Mucosa of rectum (tissue), 2 donors: ENCODE results near the gene CCL21.
"Not testable (repeated sequence)": the region's sequence is repeated elsewhere in the genome, so short reads cannot be mapped to it uniquely, and the experiment has no call there.

Experiments used
- H3K27ac ChIP-seq, 2 donors: one replicate each; pipeline ENCODE4 v1.7.0; 2013; ENCODE audit warnings: inconsistent platforms in 2 of 2, low read depth in 2 of 2, low read length in 2 of 2
- H3K27me3 ChIP-seq, 2 donors: one replicate each; pipeline ENCODE4 v1.7.0; 2013; ENCODE audit warnings: low read length in 2 of 2; ENCODE audit not compliant: control insufficient read depth in 2 of 2, insufficient read depth in 2 of 2
- H3K36me3 ChIP-seq, 2 donors: one replicate each; pipeline ENCODE4 v1.7.0; 2013; ENCODE audit warnings: low read length in 2 of 2; ENCODE audit not compliant: control insufficient read depth in 2 of 2, insufficient read depth in 2 of 2
- H3K4me1 ChIP-seq, 2 donors: one replicate each; pipeline ENCODE4 v1.7.0; 2013; ENCODE audit warnings: low read length in 2 of 2, mild to moderate bottlenecking in 1 of 2; ENCODE audit not compliant: control insufficient read depth in 2 of 2, insufficient read depth in 2 of 2
- H3K4me3 ChIP-seq, 2 donors: one replicate each; pipeline ENCODE4 v1.7.0; 2013; ENCODE audit warnings: low read length in 2 of 2
- H3K9ac ChIP-seq, 2 donors: one replicate each; pipeline ENCODE4 v1.7.0; 2013; ENCODE audit warnings: low read length in 2 of 2, low read depth in 1 of 2, mild to moderate bottlenecking in 1 of 2
- H3K9me3 ChIP-seq, 2 donors: one replicate each; pipeline ENCODE4 v1.7.0; 2013; ENCODE audit warnings: low read length in 2 of 2; ENCODE audit not compliant: control insufficient read depth in 2 of 2
- donor health status: healthy.
- donor health status: Normal muscosa, but diverticular disease.

The CCL21 gene

DNA sequence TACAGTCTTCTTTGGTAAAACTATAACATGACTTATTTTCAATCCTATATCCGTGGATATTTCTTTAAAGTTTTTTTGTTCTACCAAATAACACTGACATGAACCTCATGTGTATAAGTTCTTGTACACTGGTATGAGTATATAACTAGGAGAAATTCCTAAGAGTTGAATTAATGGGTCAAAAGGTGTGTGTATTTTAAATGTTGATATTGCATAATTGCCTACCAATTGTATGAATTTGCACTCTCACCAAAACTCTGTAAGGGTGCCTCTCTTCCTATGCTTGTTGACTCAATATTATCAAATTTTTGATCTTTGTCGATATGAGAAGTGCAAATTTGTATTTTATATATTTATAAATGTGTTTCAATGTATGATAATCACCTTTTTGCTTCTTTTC lies 22.9 kb upstream of the CCL21 start:
- H3K27me3 ChIP-seq: no peaks in the 10 kb centered on the region
- H3K27ac ChIP-seq: no peak overlapping the region
- no peaks in the 10 kb centered on the region for H3K4me1 ChIP-seq
- no peaks in the 10 kb centered on the region for H3K36me3 ChIP-seq
- no peak overlapping the region for H3K9ac ChIP-seq
- H3K9me3 ChIP-seq: no peaks in the 10 kb centered on the region
- H3K4me3 ChIP-seq: no peak overlapping the region

DNA sequence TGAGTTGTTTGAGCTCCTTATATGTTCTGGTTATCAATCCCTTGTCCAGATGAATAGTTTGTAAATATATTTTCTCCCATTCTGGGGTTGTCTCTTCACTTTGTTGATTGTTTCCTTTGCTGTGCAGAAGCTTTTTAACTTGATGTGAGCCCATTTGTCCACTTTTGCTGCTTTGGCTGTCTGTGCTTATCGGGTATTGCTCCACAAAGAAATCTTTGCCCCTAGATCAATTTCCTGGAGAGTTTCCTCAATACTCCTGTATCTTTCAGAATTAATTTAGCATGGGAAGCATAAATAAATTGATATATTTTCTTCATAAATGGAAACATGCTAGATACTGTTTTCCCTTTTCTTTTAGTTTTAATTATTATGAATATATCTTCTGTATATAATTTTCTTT lies 22.5 kb upstream of the CCL21 start:
- no peaks in the 10 kb centered on the region for H3K36me3 ChIP-seq
- no peaks in the 10 kb centered on the region for H3K4me1 ChIP-seq
- no peak overlapping the region for H3K27ac ChIP-seq
- no peak overlapping the region for H3K9ac ChIP-seq
- no peak overlapping the region for H3K4me3 ChIP-seq
- no peaks in the 10 kb centered on the region for H3K27me3 ChIP-seq
- no peaks in the 10 kb centered on the region for H3K9me3 ChIP-seq

DNA sequence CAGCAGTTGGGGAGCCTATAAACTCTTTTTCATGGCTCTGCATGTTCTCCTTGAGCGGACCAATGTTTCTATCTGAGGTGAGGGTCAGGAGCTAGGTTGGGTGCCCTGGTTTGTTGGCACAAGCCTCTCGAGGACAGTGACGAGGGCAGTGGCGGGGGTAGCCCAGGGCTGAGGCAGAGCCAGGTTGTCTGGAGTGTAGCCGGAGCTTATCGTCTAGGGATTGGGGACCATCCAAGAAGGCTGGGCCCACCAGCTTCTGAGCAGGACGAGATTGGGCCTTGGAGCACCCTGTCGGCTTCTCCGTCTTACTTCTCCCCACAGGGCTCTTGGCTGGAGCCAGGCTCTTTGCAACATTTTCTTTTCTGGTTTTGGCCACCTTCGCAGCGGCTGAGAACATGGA lies 13.2 kb upstream of the CCL21 start:
- Histone ChIP-seq H3K9me3 (no peaks in the 10 kb centered on the region), H3K4me3 (no peak overlapping the region), H3K36me3 (no peaks in the 10 kb centered on the region), H3K9ac (no peak overlapping the region), H3K4me1 (no peaks in the 10 kb centered on the region), H3K27me3 (peaks cover 0 to 2% of the 10 kb centered on the region in 2 donors), H3K27ac (no peak overlapping the region)

DNA sequence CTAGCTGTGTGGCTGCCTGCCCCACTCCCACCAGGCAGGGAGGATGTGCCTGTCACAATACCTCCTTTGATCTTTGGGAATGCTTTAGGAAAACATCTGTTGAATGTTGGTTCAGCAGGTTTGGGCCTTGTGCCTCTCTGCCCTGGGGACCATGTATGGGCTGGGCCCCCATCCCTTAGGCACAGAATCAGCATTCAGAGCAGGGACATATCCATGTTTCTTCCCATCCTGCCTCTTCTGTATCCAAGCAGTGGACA lies 9.8 kb upstream of the CCL21 start:
- H3K9me3 ChIP-seq, H3K4me1 ChIP-seq, H3K27ac ChIP-seq, H3K4me3 ChIP-seq, H3K27me3 ChIP-seq, H3K9ac ChIP-seq, H3K36me3 ChIP-seq: not testable (repeated sequence)

DNA sequence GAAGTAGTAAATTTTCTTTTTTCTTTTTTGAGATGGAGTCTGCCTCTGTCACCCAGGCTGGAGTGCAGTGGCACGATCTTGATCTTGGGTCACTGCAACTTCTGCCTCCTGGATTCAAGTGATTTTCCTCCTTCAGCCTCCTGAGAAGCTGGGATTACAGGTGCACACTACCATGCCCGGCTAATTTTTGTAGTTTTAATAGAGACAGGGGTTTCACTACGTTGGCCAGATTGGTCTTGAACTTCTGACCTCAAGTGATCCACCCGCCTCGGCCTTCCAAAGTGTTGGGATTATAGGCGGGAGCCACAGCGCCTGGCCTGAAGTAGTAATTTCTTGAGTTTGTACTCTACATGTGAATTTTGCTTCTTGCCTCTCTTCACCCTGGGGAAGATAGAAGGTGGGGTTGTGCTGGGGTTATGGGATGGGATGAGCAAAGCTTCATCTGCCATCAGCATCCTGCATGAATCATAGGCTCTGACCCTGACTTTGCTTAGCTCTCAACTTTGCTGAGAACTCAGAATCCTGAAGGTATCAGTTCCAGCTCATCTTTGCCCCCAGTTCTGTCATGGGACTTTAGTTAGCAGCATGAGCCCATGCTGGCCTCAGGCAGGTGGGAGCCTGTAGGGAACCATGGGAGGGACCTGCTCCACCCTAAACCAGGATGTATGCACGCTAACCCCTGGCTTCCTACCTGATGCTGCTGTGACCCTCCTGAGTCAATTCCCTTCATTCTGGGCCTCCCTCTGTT lies 9.3 kb upstream of the CCL21 start:
- H3K27ac ChIP-seq: no peak overlapping the region
- H3K27me3 ChIP-seq: peaks cover 0 to 4% of the 10 kb centered on the region in 2 donors
- no peaks in the 10 kb centered on the region for H3K4me1 ChIP-seq
- H3K4me3 ChIP-seq: no peak overlapping the region
- H3K9ac ChIP-seq: no peak overlapping the region
- no peaks in the 10 kb centered on the region for H3K9me3 ChIP-seq
- no peaks in the 10 kb centered on the region for H3K36me3 ChIP-seq

DNA sequence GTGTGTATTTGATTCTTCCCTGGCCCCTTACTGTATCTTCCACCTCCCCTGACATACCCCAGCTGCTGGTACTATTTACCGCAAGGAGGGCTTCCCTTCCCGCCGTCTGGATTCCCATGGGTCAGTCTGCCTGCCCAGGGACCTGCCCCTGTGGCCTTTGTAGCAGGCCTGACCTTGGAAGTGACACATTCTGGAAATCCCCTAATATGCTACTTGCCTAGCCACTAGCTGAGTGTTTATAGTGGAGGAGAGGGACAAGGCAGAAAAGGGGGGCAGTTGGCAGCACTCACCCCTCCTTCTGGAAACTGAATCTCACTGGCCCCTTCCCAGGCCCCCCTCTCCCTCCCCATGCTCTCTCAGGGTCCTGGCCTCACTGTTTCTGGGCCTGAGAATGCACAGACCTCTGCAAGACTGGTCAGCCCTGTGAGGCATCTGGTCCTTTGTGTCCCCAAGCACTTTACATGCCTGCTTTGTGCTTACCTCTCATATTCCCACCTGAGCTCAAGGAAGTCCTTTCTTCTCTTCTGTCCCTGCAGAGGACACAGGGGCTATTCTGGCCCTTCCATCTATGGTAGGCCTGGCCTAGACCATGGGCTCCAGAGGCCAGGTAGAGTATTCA lies 8.2 kb upstream of the CCL21 start:
- Histone ChIP-seq H3K36me3 (no peaks in the 10 kb centered on the region), H3K9ac (no peak overlapping the region), H3K27ac (no peak overlapping the region), H3K27me3 (peaks cover 0 to 5% of the 10 kb centered on the region in 2 donors), H3K9me3 (no peaks in the 10 kb centered on the region), H3K4me3 (no peak overlapping the region), H3K4me1 (no peaks in the 10 kb centered on the region)

DNA sequence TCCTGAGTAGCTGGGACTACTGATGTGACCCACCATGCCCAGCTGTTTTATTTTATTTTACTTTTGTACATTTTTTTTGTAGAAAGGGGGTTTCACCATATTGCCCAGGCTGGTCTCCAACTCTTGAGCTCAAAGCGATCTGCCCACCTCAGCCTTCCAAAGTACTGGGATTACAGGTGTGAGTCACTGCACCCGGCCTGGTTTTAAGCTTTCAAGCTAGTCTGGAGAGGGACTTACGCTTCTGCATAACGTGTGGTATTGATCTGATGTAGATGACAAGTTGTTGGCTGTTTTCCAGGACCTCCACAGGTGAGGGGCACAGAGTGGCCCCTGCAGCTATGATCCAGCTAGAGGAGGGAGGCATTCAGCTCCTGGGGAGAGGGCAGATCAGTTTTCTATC lies 6.8 kb upstream of the CCL21 start:
- no peaks in the 10 kb centered on the region for H3K36me3 ChIP-seq
- H3K4me1 ChIP-seq: no peaks in the 10 kb centered on the region
- no peak overlapping the region for H3K4me3 ChIP-seq
- no peak overlapping the region for H3K27ac ChIP-seq
- no peaks in the 10 kb centered on the region for H3K9me3 ChIP-seq
- H3K27me3 ChIP-seq: peaks cover 0 to 6% of the 10 kb centered on the region in 2 donors
- H3K9ac ChIP-seq: no peak overlapping the region

DNA sequence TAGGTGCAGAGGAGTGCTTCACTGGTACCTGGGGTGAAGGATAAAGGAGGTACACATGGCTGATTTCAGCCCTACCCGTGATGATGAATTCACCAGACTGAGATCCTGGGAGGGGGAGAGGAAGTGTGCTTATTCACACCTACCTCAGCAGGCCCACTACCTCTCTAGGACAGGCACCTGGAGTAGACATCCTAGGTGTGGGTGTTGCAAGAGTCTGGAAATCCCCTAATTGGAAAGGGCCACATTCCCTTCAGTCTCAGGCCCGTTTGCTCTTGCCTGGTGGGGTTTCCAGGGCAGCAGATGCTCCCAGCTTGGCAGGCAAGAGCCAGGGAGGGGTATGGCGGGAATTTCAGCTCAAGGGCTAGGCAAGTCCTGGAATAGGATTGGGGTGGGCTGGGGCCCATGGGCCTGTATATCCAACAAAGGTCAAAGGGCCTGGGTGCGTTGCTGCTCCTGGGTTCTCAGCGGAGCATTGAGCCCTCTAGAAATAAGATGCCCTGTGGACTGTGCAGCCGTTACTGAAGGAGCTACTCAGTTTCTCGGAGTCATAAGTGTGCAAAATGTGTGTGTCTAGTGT lies 5.8 kb upstream of the CCL21 start:
- H3K27ac ChIP-seq: no peak overlapping the region
- H3K27me3 ChIP-seq: peaks cover 0 to 6% of the 10 kb centered on the region in 2 donors
- no peaks in the 10 kb centered on the region for H3K9me3 ChIP-seq
- no peak overlapping the region for H3K9ac ChIP-seq
- H3K36me3 ChIP-seq: no peaks in the 10 kb centered on the region
- H3K4me1 ChIP-seq: no peaks in the 10 kb centered on the region
- no peak overlapping the region for H3K4me3 ChIP-seq

DNA sequence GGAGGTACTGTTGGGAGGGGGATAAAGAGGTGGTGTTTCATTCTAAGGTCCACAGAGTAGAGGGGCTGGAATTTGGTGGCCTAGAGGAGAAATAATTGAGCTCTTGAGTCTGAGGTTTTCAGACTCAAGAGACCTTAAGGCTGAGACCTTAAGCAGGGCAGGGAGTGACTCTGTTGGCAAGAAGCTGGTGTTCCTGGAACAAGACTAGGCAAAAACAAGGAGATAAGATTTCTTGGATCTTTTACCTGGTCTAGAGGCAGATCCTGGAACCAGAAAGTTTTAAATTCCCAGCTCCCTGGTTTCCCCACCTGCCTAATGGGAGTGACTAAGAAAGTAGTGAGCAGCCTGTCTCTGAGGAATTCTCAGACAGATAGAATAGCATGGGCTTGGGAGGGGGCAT lies 4.1 kb upstream of the CCL21 start:
- Histone ChIP-seq H3K4me3 (no peak overlapping the region), H3K27ac (no peak overlapping the region), H3K36me3 (no peaks in the 10 kb centered on the region), H3K27me3 (peaks cover 0 to 6% of the 10 kb centered on the region in 2 donors), H3K9ac (no peak overlapping the region), H3K9me3 (no peaks in the 10 kb centered on the region), H3K4me1 (peaks cover 0 to 2% of the 10 kb centered on the region in 2 donors)

DNA sequence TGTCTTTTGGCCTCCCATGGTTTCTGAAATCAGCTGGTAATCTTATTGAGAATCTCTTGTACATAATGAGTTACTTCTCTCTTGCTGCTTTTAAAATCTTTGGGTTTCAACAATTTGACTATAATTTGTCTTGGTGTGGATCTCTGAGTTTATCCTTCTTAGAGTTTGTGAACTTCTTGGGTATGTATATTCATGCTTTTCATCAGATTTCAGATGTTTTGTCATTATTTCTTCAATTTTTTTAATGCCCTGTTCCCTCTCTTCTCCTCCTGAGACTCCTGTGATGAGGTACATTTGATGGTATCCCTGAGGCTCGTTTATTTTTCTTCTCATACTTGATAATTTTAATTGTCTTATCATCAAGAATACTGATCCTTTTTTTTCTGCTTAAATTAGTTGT lies 2.2 kb upstream of the CCL21 start:
- Histone ChIP-seq H3K36me3 (no peaks in the 10 kb centered on the region), H3K4me1 (peaks cover 0 to 2% of the 10 kb centered on the region in 2 donors)

More for the DNA sequence above, 2.2 kb upstream of the CCL21 start:
- no peak overlapping the region for H3K4me3 ChIP-seq
- no peaks in the 10 kb centered on the region for H3K9me3 ChIP-seq
- peaks cover 0 to 6% of the 10 kb centered on the region in 2 donors for H3K27me3 ChIP-seq
- no peak overlapping the region for H3K9ac ChIP-seq
- H3K27ac ChIP-seq: no peak overlapping the region
